Mucosa of descending colon (tissue), 3 donors: ENCODE measurements around the gene MUC5B. TPM values are rescaled to one million over a fixed set of nuclear protein-coding genes. Genes with fewer than 3 reads are reported as not detected.

Experiments used
- ATAC-seq: fragments of 200-7000 bp; cut with Tn5 transposase; one replicate; pipeline ENCODE4 v1.9.1; 2020; ENCODE audit warnings: mild to moderate bottlenecking, moderate library complexity
- DNase-seq, 3 donors: peaks; one replicate each; pipeline ENCODE4 v3.0.0-alpha.2; 2020
- H3K36me3 ChIP-seq: fragments of 200-600 bp; one replicate; pipeline ENCODE4 v1.8.0; 2021; ENCODE audit warnings: low read depth, mild to moderate bottlenecking
- H3K4me1 ChIP-seq: fragments of 200-600 bp; one replicate; pipeline ENCODE4 v1.8.0; 2021; ENCODE audit warnings: low read depth, mild to moderate bottlenecking
- H3K4me3 ChIP-seq: fragments of 200-600 bp; one replicate; pipeline ENCODE4 v1.8.0; 2021; ENCODE audit warnings: mild to moderate bottlenecking
- H3K9me3 ChIP-seq: fragments of 200-600 bp; one replicate; pipeline ENCODE4 v1.8.0; 2021; ENCODE audit warnings: mild to moderate bottlenecking
- intact Hi-C, 2 donors: fragments of 100-400 bp; cut with DNase I in 1 of 2; cut with micrococcal nuclease in 1 of 2; formaldehyde crosslinking; loops; one replicate each; pipeline versions ENCODE4 v1.11.0 to v1.11.1; 2022; cut with DNase I, micrococcal nuclease
- total RNA-seq, 3 donors: library from RNA; stranded (reverse); fragmentation: NEBNext Ultra II Directional in 2 of 3; extraction: Animal tissue kit (Norgen Biotek cat#: 25700) in 2 of 3; gene quantifications; one replicate each; pipeline versions ENCODE4 v1.2.1 to v1.2.4, GENCODE V29; 2021 to 2023
- TF ChIP-seq, protein P1 (sequence below): fragments of 200-600 bp; IDR thresholded peaks from one replicate; pipeline ENCODE4 v1.8.0; 2022; ENCODE audit warnings: antibody characterized with exemption, mild to moderate bottlenecking
- donor health status: DM: no; HTN: no; CAD: no; lungs with moderate emphysema.
- donor health status: DM: no; HTN: no; CAD: no.
- donor health status: DM: no; HTN: yes; CAD: no.

MUC5B gene
- total RNA-seq, 3 donors from 2014 or later: 133 to 431 (median 135) TPM

DNA sequence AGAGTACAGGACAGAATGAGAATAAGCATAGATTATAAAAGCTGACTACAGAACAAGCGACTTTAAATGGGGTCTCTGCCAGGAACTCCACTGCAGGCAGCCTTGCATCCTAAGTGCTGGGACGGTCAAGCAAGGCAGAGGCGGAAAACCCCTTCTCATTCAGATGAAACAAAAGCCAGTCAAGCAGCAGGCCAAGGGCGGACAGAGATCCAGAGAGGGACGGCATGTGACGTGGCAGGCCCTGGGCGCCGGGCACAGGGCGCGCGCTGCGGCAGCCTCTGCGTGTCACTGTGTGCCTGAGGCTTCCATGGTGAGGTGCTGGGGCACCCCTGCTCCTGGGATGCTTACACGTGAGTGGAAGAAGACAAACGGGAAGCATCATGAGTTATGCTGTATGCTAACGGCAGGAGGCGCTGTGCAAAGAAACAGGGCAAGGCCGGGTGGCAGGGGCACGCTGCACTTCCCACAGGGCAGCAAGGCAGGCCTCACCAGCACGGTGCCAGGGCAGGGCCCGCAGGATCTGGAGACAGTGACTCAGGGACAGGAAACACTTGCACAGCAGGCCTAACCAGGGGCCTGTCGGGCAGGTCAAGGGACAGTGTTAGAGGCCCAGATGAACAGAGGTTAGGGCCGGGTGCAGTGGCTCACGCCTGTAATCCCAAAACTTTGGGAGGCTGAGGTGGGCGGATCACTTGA is 80.4 kb downstream of the MUC5B start:
- TF ChIP-seq, protein P1, sequence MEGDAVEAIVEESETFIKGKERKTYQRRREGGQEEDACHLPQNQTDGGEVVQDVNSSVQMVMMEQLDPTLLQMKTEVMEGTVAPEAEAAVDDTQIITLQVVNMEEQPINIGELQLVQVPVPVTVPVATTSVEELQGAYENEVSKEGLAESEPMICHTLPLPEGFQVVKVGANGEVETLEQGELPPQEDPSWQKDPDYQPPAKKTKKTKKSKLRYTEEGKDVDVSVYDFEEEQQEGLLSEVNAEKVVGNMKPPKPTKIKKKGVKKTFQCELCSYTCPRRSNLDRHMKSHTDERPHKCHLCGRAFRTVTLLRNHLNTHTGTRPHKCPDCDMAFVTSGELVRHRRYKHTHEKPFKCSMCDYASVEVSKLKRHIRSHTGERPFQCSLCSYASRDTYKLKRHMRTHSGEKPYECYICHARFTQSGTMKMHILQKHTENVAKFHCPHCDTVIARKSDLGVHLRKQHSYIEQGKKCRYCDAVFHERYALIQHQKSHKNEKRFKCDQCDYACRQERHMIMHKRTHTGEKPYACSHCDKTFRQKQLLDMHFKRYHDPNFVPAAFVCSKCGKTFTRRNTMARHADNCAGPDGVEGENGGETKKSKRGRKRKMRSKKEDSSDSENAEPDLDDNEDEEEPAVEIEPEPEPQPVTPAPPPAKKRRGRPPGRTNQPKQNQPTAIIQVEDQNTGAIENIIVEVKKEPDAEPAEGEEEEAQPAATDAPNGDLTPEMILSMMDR: peak; percentile 18
- no peaks in the 10 kb centered on the region for H3K36me3 ChIP-seq
- DNase-seq: peak in 2 of 3 donors; percentile 39 to 67
- intact Hi-C loops: no loop called here
- H3K9me3 ChIP-seq: no peaks in the 10 kb centered on the region
- no peak overlapping the region for H3K4me3 ChIP-seq
- peak; percentile 61 for ATAC-seq
- peaks cover 63% of the 10 kb centered on the region for H3K4me1 ChIP-seq

DNA sequence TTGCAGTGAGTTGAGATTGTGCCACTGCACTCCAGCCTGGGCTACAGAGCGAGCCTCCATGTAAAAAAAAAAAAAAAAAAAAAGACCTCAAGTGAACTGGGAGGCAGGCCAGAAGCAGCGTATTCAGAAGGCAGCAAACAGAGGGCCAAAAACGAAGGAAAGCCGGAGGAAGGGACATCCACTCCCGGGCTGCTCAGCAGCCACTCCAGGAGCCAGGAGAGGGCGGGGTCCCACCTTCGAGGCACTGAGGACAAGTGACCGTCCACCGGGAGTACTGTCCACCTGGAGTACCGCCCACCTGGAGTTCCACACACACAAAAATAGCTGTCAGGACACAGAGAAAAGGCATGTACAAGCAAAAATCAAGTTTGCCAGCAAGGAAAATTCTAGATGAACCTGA is 81.1 kb downstream of the MUC5B start:
- Histone ChIP-seq H3K4me3 (no peak overlapping the region), H3K4me1 (peaks cover 61% of the 10 kb centered on the region), H3K9me3 (no peaks in the 10 kb centered on the region), H3K36me3 (no peaks in the 10 kb centered on the region)
- DNase-seq (peak in 2 of 3 donors; percentile 47 to 48), ATAC-seq (peak; percentile 8)
- TF ChIP-seq, protein P1: no peak
- intact Hi-C loops: no loop called here

DNA sequence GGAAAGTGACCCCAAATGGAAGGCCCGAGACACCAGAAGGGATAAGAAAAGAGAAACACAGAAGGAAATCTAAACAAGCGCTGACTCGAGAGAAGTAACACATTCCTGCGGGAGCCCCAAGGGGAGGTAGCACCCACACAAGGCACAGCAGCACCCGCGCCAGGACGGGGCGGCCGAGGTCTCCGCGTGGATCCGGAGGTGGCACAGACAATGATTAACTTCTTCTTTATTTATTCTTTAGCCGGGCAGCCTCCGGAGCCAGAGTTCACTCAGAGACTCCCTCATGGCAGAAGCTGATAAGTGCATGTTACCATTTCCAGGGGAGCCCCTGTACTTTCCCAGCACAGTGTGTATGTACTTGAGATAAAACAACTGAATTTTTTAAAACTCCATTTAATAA is 81.5 kb downstream of the MUC5B start:
- peak; percentile 67 for ATAC-seq
- no peak overlapping the region for H3K4me3 ChIP-seq
- H3K4me1 ChIP-seq: peaks cover 57% of the 10 kb centered on the region

DNA sequence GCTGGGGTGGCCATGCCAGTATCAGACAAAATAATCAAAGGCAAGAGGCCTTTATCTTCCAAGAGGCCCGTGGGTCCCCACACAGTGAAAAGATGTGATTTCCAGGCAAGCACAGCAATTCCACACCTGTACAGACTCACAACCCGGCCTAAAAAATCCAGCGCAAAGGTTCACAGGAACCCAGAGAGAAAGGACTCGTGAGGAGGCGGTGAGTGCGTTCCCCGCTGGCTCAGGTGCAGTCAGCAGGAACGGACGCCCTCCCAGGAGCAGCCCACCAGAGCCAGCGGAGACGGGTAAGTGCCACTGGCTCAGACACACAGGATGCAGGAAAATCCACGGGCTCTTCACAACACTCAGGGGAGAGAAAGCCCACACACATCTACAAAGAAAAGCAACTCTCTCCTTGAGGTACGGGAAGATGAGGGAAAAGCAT is 82.2 kb downstream of the MUC5B start:
- Histone ChIP-seq H3K4me1 (peaks cover 54% of the 10 kb centered on the region), H3K9me3 (no peaks in the 10 kb centered on the region), H3K36me3 (no peaks in the 10 kb centered on the region), H3K4me3 (no peak overlapping the region)
- DNase-seq: no peak
- TF ChIP-seq, protein P1: no peak
- intact Hi-C loops: no loop called here
- ATAC-seq: no peak

More for the DNA sequence above, 81.5 kb downstream of the MUC5B start:
- no peaks in the 10 kb centered on the region for H3K9me3 ChIP-seq
- H3K36me3 ChIP-seq: no peaks in the 10 kb centered on the region
- TF ChIP-seq, protein P1: no peak
- DNase-seq: peak; percentile 60 to 72 (median 70)
- intact Hi-C loops: no loop called here

DNA sequence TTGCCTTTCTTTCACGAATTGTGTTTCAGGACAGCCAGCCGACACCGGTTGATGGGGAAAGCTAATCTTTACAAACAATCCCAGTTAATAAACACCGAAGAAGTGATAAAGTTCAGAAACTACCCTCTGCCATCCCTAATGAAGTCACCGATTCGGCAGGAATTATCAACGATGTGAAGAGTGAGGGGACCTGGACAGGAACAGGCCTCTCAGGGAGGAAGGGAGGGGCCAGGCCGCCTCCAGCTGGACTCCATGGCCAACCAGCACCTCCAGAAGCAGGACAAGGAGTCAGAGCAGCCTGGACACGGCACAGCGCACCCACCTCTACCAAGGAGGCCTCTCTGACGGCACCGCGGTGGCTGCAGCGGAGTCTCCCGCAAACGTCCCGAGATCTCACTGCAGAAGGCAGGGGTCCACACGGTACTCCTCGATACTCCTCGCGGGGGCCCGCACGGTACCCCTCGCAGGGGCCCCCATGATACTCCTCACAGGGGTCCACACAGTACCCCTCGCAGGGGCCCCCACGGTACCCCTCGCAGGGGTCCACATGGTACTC is 82.7 kb downstream of the MUC5B start:
- intact Hi-C loops: no loop called here
- ATAC-seq (no peak), DNase-seq (peak in 1 of 3 donors; percentile 43)
- TF ChIP-seq, protein P1: no peak
- Histone ChIP-seq H3K36me3 (no peaks in the 10 kb centered on the region), H3K4me3 (no peak overlapping the region), H3K9me3 (no peaks in the 10 kb centered on the region), H3K4me1 (peaks cover 56% of the 10 kb centered on the region)
